OCI-LY1 (cell line): Measurements from ENCODE around the gene ME1.

ENCODE experiments used
- H2AFZ ChIP-seq: fragments of 200-600 bp; sonication (generic), shearing (Covaris generic); 2 replicates; pipeline ENCODE4 v1.6.0; 2014; ENCODE audit warnings: antibody characterized with exemption, mild to moderate bottlenecking, low read length
- H3F3A ChIP-seq: fragments of 200-600 bp; sonication (generic), shearing (Covaris generic); 2 replicates; pipeline ENCODE4 v1.6.0; 2014; ENCODE audit warnings: mild to moderate bottlenecking, antibody characterized with exemption, low read length, moderate library complexity; ENCODE audit not compliant: insufficient read depth
- H3K27ac ChIP-seq: fragments of 200-600 bp; sonication (generic); 2 replicates; pipeline ENCODE4 v1.5.1; 2014; ENCODE audit warnings: low read length, mixed run types, mild to moderate bottlenecking, low read depth; ENCODE audit not compliant: poor library complexity, severe bottlenecking
- H3K27me3 ChIP-seq: fragments of 200-600 bp; sonication (generic); 2 replicates; pipeline ENCODE4 v1.6.0; 2014; ENCODE audit warnings: antibody characterized with exemption, mild to moderate bottlenecking, low read length, moderate library complexity; ENCODE audit not compliant: insufficient read depth
- H3K36me3 ChIP-seq: fragments of 200-600 bp; sonication (generic); 2 replicates; pipeline ENCODE4 v1.6.1; 2014; ENCODE audit warnings: mild to moderate bottlenecking, antibody characterized with exemption, low read length, moderate library complexity, mixed read lengths; ENCODE audit not compliant: insufficient read depth
- H3K4me1 ChIP-seq: fragments of 200-600 bp; sonication (generic); 2 replicates; pipeline ENCODE4 v1.5.1; 2014; ENCODE audit warnings: mild to moderate bottlenecking, low read length, moderate library complexity; ENCODE audit not compliant: insufficient read depth, severe bottlenecking
- H3K4me2 ChIP-seq: fragments of 200-600 bp; sonication (generic), shearing (Covaris generic); 2 replicates; pipeline ENCODE4 v1.6.1; 2014; ENCODE audit warnings: low read length
- H3K4me3 ChIP-seq: fragments of 200-600 bp; sonication (generic); 2 replicates; pipeline ENCODE4 v1.5.1; 2014; ENCODE audit warnings: low read length, low read depth, mild to moderate bottlenecking, mixed read lengths; ENCODE audit not compliant: poor library complexity, severe bottlenecking
- H3K79me2 ChIP-seq: fragments of 200-600 bp; shearing (Covaris generic); 2 replicates; pipeline ENCODE4 v1.6.1; 2016; ENCODE audit warnings: mixed run types, low read length, mixed read lengths; ENCODE audit not compliant: insufficient read depth
- H3K9ac ChIP-seq: fragments of 200-600 bp; sonication (generic), shearing (Covaris generic); 2 replicates; pipeline ENCODE4 v1.6.1; 2014; ENCODE audit warnings: mild to moderate bottlenecking, low read length, mixed read lengths
- H3K9me2 ChIP-seq: fragments of 200-600 bp; sonication (generic), shearing (Covaris generic); 2 replicates; pipeline ENCODE4 v1.6.1; 2014; ENCODE audit warnings: low read depth, mild to moderate bottlenecking, low read length, mixed read lengths
- H3K9me3 ChIP-seq: fragments of 200-600 bp; shearing (Covaris generic); 2 replicates; pipeline ENCODE4 v1.6.1; 2014; ENCODE audit warnings: low read length, mixed read lengths
- H4K20me1 ChIP-seq: fragments of 200-600 bp; sonication (generic), shearing (Covaris generic); 2 replicates; pipeline ENCODE4 v1.6.0; 2016; ENCODE audit warnings: mild to moderate bottlenecking, low read length; ENCODE audit not compliant: insufficient read depth
- EZH2 ChIP-seq: fragments of 200-600 bp; sonication (generic), shearing (Covaris generic); IDR thresholded peaks from 2 replicates; pipeline ENCODE4 v1.8.0; 2017; ENCODE audit warnings: borderline replicate concordance, mixed run types, mild to moderate bottlenecking, antibody characterized with exemption, low read length, moderate library complexity, mixed read lengths
- TF ChIP-seq, protein P1 (sequence below): fragments of 200-600 bp; sonication (generic), shearing (Covaris generic); IDR thresholded peaks from 2 replicates; pipeline ENCODE4 v1.5.1; 2017; ENCODE audit warnings: mild to moderate bottlenecking, antibody characterized with exemption, low read length, moderate library complexity, mixed read lengths

Gene ME1

DNA sequence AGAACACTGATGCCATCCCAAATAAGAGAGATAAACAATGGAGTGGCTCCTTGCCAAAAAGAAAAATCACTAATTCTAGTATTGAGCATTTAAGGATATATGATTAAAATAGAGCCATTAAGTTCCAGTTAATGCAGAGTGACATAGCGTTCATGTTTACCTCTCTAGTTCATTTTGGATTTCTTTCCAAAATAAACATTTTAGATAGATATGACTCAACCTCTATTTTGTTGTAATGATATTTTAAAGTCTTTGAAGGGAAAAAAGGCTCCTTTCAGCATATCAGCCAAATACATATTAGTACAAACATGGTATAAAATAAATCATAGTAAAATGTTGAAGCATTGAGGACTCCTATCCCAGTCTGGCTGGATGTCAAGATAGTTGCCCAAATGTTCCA is 204.3 kb downstream of the ME1 start:
- H3K9ac ChIP-seq, result no peak overlapping the region
- no peaks in the 10 kb centered on the region for H3K9me2 ChIP-seq
- no peaks in the 10 kb centered on the region for H4K20me1 ChIP-seq
- no peaks in the 10 kb centered on the region for H3K79me2 ChIP-seq
- no peaks in the 10 kb centered on the region for H3K27me3 ChIP-seq
- H3K4me3 ChIP-seq, result no peak overlapping the region
- H3K4me1 ChIP-seq, result no peaks in the 10 kb centered on the region
- TF ChIP-seq, protein P1, sequence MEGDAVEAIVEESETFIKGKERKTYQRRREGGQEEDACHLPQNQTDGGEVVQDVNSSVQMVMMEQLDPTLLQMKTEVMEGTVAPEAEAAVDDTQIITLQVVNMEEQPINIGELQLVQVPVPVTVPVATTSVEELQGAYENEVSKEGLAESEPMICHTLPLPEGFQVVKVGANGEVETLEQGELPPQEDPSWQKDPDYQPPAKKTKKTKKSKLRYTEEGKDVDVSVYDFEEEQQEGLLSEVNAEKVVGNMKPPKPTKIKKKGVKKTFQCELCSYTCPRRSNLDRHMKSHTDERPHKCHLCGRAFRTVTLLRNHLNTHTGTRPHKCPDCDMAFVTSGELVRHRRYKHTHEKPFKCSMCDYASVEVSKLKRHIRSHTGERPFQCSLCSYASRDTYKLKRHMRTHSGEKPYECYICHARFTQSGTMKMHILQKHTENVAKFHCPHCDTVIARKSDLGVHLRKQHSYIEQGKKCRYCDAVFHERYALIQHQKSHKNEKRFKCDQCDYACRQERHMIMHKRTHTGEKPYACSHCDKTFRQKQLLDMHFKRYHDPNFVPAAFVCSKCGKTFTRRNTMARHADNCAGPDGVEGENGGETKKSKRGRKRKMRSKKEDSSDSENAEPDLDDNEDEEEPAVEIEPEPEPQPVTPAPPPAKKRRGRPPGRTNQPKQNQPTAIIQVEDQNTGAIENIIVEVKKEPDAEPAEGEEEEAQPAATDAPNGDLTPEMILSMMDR, result no peak
- no peak for TF ChIP-seq EZH2
- no peaks in the 10 kb centered on the region for H3F3A ChIP-seq
- no peaks in the 10 kb centered on the region for H3K36me3 ChIP-seq
- no peaks in the 10 kb centered on the region for H3K9me3 ChIP-seq
- no peak overlapping the region for H3K27ac ChIP-seq
- no peak overlapping the region for H2AFZ ChIP-seq
- H3K4me2 ChIP-seq, result no peak overlapping the region

GRCh38 chr6:83221889-83222479 is 208.9 kb downstream of the ME1 start:
- no peak overlapping the region for H2AFZ ChIP-seq
- no peak overlapping the region for H3K4me2 ChIP-seq
- TF ChIP-seq, protein P1, result peak; percentile 70
- TF ChIP-seq EZH2, result no peak
- H3K9me3 ChIP-seq, result no peaks in the 10 kb centered on the region
- H3K79me2 ChIP-seq, result no peaks in the 10 kb centered on the region
- H3F3A ChIP-seq, result no peaks in the 10 kb centered on the region
- no peaks in the 10 kb centered on the region for H3K4me1 ChIP-seq
- no peaks in the 10 kb centered on the region for H4K20me1 ChIP-seq
- no peak overlapping the region for H3K4me3 ChIP-seq
- no peak overlapping the region for H3K9ac ChIP-seq
- H3K27me3 ChIP-seq, result no peaks in the 10 kb centered on the region
- no peaks in the 10 kb centered on the region for H3K36me3 ChIP-seq
- H3K27ac ChIP-seq, result no peak overlapping the region
- H3K9me2 ChIP-seq, result no peaks in the 10 kb centered on the region

- Histone ChIP-seq H3K27me3 (no peaks in the 10 kb centered on the region), H3K9me2 (no peaks in the 10 kb centered on the region), H2AFZ (no peak overlapping the region), H3K27ac (no peak overlapping the region), H3K36me3 (no peaks in the 10 kb centered on the region), H4K20me1 (no peaks in the 10 kb centered on the region), H3K4me3 (no peak overlapping the region), H3K79me2 (no peaks in the 10 kb centered on the region), H3K4me1 (no peaks in the 10 kb centered on the region), H3K4me2 (no peak overlapping the region), H3F3A (no peaks in the 10 kb centered on the region), H3K9ac (no peak overlapping the region), H3K9me3 (no peaks in the 10 kb centered on the region)
- TF ChIP-seq, protein P1, result no peak
- TF ChIP-seq EZH2, result no peak
Measured at GRCh38 chr6:83221276-83221675, 209.6 kb downstream of the ME1 start.
